BJ (cell line): ENCODE results near the gene NOS1AP. TPM values are rescaled to one million over a fixed set of nuclear protein-coding genes. Genes with fewer than 3 reads are reported as not detected.

Source experiments
- CTCF ChIA-PET: fragments of 350-600 bp; formaldehyde crosslinking; extraction: SDS; loops from one replicate; lab custom pipeline; 2021; ENCODE audit warnings: antibody characterized with exemption, inconsistent platforms; lab: Yijun Ruan, JAX
- POLR2A ChIA-PET: fragments of 300-600 bp; sonication (Branson Sonifier 250); formaldehyde crosslinking; extraction: SDS; loops from one replicate; lab custom pipeline; 2021; ENCODE audit warnings: antibody characterized with exemption; lab: Charles Lee
- DNase-seq: peaks from one replicate; pipeline ENCODE4 v3.0.0-alpha.2; 2011; ENCODE audit warnings: low read depth
- H3K27me3 ChIP-seq: 2 replicates; pipeline ENCODE4 v1.6.0; 2011; ENCODE audit warnings: low read length; ENCODE audit not compliant: control insufficient read depth, insufficient read depth
- H3K36me3 ChIP-seq: 2 replicates; pipeline ENCODE4 v1.5.1; 2011; ENCODE audit warnings: low read length; ENCODE audit not compliant: control insufficient read depth, insufficient read depth
- H3K4me3 ChIP-seq: 2 replicates; pipeline ENCODE4 v1.5.1; 2011; ENCODE audit warnings: low read depth, mild to moderate bottlenecking, control low read depth, low read length
- polyA minus RNA-seq: library from RNA; depleted of rRNA, polyadenylated mRNA; stranded (reverse); fragments of >200 nt; gene quantifications from 2 replicates; pipeline ENCODE4 v1.2.3, GENCODE V29; 2011; rRNA and poly(A)+ RNA removed
- polyA plus RNA-seq: library from polyadenylated mRNA; depleted of rRNA; stranded (reverse); fragments of >200 nt; gene quantifications from 2 replicates; pipeline ENCODE4 v1.2.3, GENCODE V29; 2011; rRNA removed
- TF ChIP-seq, protein P1 (sequence below): IDR thresholded peaks from 2 replicates; pipeline ENCODE4 v1.5.1; 2011; ENCODE audit warnings: low read depth, mild to moderate bottlenecking, control low read depth, inconsistent platforms, low read length, moderate library complexity; ENCODE audit not compliant: insufficient read depth

NOS1AP gene
- polyA plus RNA-seq (0.39 and 0.50 TPM in 2 replicates), polyA minus RNA-seq (1.6 TPM in 2 replicates)

DNA sequence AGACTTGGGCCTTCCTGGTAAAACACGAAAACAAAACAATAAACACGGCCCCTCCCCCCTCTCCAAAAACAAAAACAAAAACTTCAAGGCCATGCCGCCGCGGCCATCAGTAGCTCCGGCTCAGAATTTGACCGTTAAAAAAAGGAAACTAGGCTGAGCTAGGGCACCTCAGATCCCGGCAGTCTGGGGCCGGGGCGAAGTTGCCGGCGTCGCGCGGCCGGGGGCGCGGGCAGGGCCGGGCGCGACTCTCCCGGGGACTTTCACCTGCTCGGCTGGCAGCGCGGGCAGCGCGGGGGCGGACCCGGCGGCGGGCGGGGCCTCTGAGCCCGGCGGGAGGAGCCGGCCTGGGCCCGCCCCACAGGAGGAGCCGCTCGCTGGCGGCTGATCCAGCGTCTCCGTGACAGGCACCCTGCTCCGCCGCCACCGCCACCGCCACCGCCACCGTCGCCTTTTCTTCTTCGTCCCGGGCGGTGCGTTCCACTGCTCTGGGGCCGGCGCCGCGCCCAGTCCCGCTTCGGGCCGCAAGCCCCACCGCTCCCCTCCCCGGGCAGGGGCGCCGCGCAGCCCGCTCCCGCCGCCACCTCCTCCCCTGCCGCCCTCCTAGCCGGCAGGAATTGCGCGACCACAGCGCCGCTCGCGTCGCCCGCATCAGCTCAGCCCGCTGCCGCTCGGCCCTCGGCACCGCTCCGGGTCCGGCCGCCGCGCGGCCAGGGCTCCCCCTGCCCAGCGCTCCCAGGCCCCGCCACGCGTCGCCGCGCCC lies at the start of gene NOS1AP:
Gene NOS1AP, plus strand, starts transcription at position 358 of the 760 bp plus-strand sequence. CDS start 487 bp downstream, outside the sequence.
- TF ChIP-seq, protein P1, sequence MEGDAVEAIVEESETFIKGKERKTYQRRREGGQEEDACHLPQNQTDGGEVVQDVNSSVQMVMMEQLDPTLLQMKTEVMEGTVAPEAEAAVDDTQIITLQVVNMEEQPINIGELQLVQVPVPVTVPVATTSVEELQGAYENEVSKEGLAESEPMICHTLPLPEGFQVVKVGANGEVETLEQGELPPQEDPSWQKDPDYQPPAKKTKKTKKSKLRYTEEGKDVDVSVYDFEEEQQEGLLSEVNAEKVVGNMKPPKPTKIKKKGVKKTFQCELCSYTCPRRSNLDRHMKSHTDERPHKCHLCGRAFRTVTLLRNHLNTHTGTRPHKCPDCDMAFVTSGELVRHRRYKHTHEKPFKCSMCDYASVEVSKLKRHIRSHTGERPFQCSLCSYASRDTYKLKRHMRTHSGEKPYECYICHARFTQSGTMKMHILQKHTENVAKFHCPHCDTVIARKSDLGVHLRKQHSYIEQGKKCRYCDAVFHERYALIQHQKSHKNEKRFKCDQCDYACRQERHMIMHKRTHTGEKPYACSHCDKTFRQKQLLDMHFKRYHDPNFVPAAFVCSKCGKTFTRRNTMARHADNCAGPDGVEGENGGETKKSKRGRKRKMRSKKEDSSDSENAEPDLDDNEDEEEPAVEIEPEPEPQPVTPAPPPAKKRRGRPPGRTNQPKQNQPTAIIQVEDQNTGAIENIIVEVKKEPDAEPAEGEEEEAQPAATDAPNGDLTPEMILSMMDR = no peak
- peak within 1 kb of the TSS; percentile 61 for H3K4me3 ChIP-seq
- no peak for DNase-seq
- no peaks in the 10 kb centered on the region for H3K36me3 ChIP-seq
- H3K27me3 ChIP-seq = peaks cover 8% of the 10 kb centered on the region
- ChIA-PET POLR2A (no interaction called here), CTCF (interaction anchor here (0.6 to 2.1 kb wide), 6 partner anchors 13 to 290 kb away, joined by 3 to 7 read pairs (median 3); no protein-coding TSS in a partner anchor)

DNA sequence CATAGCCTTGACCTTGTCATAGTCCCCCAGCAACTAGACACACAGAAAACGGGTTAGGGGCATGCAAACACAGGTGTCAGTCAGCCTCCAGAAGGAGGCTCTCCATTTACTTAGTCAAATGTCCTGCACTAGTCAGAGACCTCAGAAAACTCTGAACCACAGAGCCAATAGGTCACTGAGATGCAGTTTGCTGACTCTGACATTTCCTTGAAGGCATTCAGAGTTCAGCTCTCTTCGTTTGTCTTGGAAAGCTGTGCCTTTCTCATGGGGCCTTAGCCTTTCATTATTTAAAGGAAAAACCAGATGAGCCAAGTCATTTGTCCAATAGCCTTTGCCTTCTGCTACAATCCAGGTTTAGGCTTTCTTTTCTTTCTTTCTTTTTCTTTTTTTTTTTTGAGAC lies 49.3 kb upstream of the NOS1AP start:
- Histone ChIP-seq H3K27me3 (no peaks in the 10 kb centered on the region; the same call in 1 of the 2 replicates), H3K4me3 (no peak overlapping the region), H3K36me3 (no peaks in the 10 kb centered on the region)
- POLR2A ChIA-PET = no interaction called here
- CTCF ChIA-PET = interaction anchor here (1.1 kb wide), 1 partner anchor 18 kb away, joined by 3 read pairs; no protein-coding TSS in a partner anchor
- TF ChIP-seq, protein P1 = no peak
- DNase-seq = no peak

DNA sequence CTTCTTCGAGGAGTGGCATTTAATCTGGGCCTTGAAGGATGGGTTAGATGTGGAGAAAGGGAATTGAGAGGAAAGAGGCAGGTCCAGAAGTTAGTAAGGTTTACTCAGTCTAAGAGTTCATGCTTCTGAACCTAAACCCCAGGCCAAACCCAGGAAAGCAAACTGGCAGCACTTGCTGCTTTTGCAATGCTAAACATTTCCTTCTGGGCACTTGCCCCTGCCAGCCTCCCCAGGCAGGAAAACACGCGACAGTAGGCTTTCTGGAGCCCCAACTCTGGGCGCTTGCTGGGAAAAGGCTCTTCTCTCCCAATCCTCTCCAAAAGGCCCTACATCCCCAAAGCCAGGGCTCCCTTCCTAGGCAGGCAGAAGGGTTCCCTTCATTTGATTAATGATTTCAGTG lies 48.4 kb upstream of the NOS1AP start:
- Histone ChIP-seq H3K4me3 (no peak overlapping the region), H3K36me3 (no peaks in the 10 kb centered on the region), H3K27me3 (no peaks in the 10 kb centered on the region; the same call in 1 of the 2 replicates)
- DNase-seq = no peak
- CTCF ChIA-PET = no interaction called here
- TF ChIP-seq, protein P1 = no peak
- POLR2A ChIA-PET = no interaction called here

DNA sequence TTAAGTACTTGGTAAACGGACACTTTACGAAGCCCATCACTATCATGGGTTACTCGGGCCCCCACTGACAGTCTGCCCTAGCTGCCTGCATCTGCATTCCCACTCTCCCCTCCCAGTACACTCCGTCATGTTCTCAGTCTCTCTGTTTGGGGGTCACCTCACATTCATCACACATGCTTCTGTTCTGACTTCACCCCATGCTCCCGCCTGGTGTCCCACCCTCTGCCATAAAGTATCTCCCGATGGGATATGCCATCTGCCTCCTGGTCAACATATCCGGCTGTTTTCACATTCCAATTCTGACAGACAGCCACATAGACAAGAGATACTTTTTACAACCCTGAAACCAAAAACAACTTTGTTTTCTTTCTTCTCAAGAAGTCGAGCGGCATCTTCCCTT lies 46.9 kb upstream of the NOS1AP start:
- DNase-seq = no peak
- ChIA-PET POLR2A (no interaction called here), CTCF (interaction anchor here (2.4 to 3.9 kb wide), 2 partner anchors 159 to 230 kb away, joined by 26 to 33 read pairs; no protein-coding TSS in a partner anchor)
- H3K27me3 ChIP-seq = no peaks in the 10 kb centered on the region; the same call in 1 of the 2 replicates
- H3K4me3 ChIP-seq = no peak overlapping the region
- TF ChIP-seq, protein P1 = no peak
- no peaks in the 10 kb centered on the region for H3K36me3 ChIP-seq

GRCh38 chr1:162023181-162023546 lies 46.3 kb upstream of the NOS1AP start:
- no peaks in the 10 kb centered on the region for H3K36me3 ChIP-seq
- H3K4me3 ChIP-seq = peak overlapping the region; percentile 53
- TF ChIP-seq, protein P1 = no peak
- POLR2A ChIA-PET = no interaction called here
- H3K27me3 ChIP-seq = no peaks in the 10 kb centered on the region; the same call in 1 of the 2 replicates
- DNase-seq = no peak
- CTCF ChIA-PET = interaction anchor here (1.0 to 3.9 kb wide), 11 partner anchors 11 to 230 kb away, joined by 3 to 33 read pairs (median 7); no protein-coding TSS in a partner anchor
